Prostate gland (tissue), 1 donor: Measurements from ENCODE around the gene TRIM56.

Experiments used
- POLR2A ChIP-seq: fragments of 450-650 bp; IDR thresholded peaks from one replicate; pipeline ENCODE4 v1.6.1; 2016; ENCODE audit warnings: antibody characterized with exemption, mild to moderate bottlenecking
- POLR2AphosphoS5 ChIP-seq: sonication (generic); formaldehyde crosslinking; IDR thresholded peaks from one replicate; pipeline ENCODE4 v1.6.1; 2017; ENCODE audit warnings: antibody characterized with exemption

- TF ChIP-seq POLR2A, result no peak
- no peak for TF ChIP-seq POLR2AphosphoS5
These were observed 37.8 kb downstream of the TRIM56 start for GRCh38 chr7:101122933-101123702.
